B cell (primary cell): ENCODE data around the gene ASTE1.

Source experiments
- CTCF ChIP-seq: fragments of 200-600 bp; IDR thresholded peaks from one replicate; pipeline ENCODE4 v1.8.0; 2022; ENCODE audit warnings: antibody characterized with exemption, mild to moderate bottlenecking
- EZH2 ChIP-seq: IDR thresholded peaks from 2 replicates; pipeline ENCODE4 v1.6.1; 2012; ENCODE audit warnings: borderline replicate concordance, low read depth, mild to moderate bottlenecking, moderate library complexity, low read length; ENCODE audit not compliant: insufficient read depth, poor library complexity, severe bottlenecking

- no peak for TF ChIP-seq CTCF
- no peak for TF ChIP-seq EZH2
Observed at GRCh38 chr3:131025539-131025938, 1.1 kb downstream of the ASTE1 start.
